ENCODE data around the gene BTN2A1. TPM values are rescaled to one million over a fixed set of nuclear protein-coding genes. Genes with fewer than 3 reads are reported as not detected.

The BTN2A1 gene
- total RNA-seq, 1 donor from 2014 or later = 41.6 TPM

GRCh38 chr6:26486358-26486757, 28.6 kb downstream of the BTN2A1 start:
- TF ChIP-seq CTCF (IDR thresholded peaks at IDR 0.05; ENCODE audit: partially characterized antibody, unreplicated experiment) = no peak
- Mint-ChIP-seq H3K9me3 (ENCODE audit: unreplicated experiment) (no peaks in the 10 kb centered on the region), H3K27ac (ENCODE audit: unreplicated experiment) (no peak overlapping the region), H3K36me3 (ENCODE audit: unreplicated experiment) (no peaks in the 10 kb centered on the region), H3K4me3 (ENCODE audit: unreplicated experiment) (no peak overlapping the region), H3K27me3 (ENCODE audit: unreplicated experiment) (no peaks in the 10 kb centered on the region), H3K4me1 (ENCODE audit: low read depth, unreplicated experiment) (no peaks in the 10 kb centered on the region)
- DNase-seq = no peak

GRCh38 chr6:26487466-26487865, 29.7 kb downstream of the BTN2A1 start:
- TF ChIP-seq CTCF (IDR thresholded peaks at IDR 0.05; ENCODE audit: partially characterized antibody, unreplicated experiment) = no peak
- DNase-seq = no peak
- Mint-ChIP-seq H3K27me3 (ENCODE audit: unreplicated experiment) (no peaks in the 10 kb centered on the region), H3K36me3 (ENCODE audit: unreplicated experiment) (no peaks in the 10 kb centered on the region), H3K4me1 (ENCODE audit: low read depth, unreplicated experiment) (no peaks in the 10 kb centered on the region), H3K9me3 (ENCODE audit: unreplicated experiment) (no peaks in the 10 kb centered on the region), H3K4me3 (ENCODE audit: unreplicated experiment) (no peak overlapping the region), H3K27ac (ENCODE audit: unreplicated experiment) (no peak overlapping the region)

- Mint-ChIP-seq H3K4me1 (ENCODE audit: low read depth, unreplicated experiment) (no peaks in the 10 kb centered on the region), H3K9me3 (ENCODE audit: unreplicated experiment) (no peaks in the 10 kb centered on the region), H3K27ac (ENCODE audit: unreplicated experiment) (no peak overlapping the region), H3K4me3 (ENCODE audit: unreplicated experiment) (no peak overlapping the region), H3K36me3 (ENCODE audit: unreplicated experiment) (no peaks in the 10 kb centered on the region), H3K27me3 (ENCODE audit: unreplicated experiment) (no peaks in the 10 kb centered on the region)
- DNase-seq = no peak
- no peak for TF ChIP-seq CTCF (IDR thresholded peaks at IDR 0.05; ENCODE audit: partially characterized antibody, unreplicated experiment)
These were observed 32.5 kb downstream of the BTN2A1 start for GRCh38 chr6:26489996-26490964.

GRCh38 chr6:26491604-26492003, 33.8 kb downstream of the BTN2A1 start:
- no peak overlapping the region for H3K4me3 Mint-ChIP-seq (ENCODE audit: unreplicated experiment)
- H3K27me3 Mint-ChIP-seq (ENCODE audit: unreplicated experiment) = no peaks in the 10 kb centered on the region
- H3K4me1 Mint-ChIP-seq (ENCODE audit: low read depth, unreplicated experiment) = no peaks in the 10 kb centered on the region
- DNase-seq = no peak
- no peak overlapping the region for H3K27ac Mint-ChIP-seq (ENCODE audit: unreplicated experiment)
- H3K9me3 Mint-ChIP-seq (ENCODE audit: unreplicated experiment) = no peaks in the 10 kb centered on the region
- H3K36me3 Mint-ChIP-seq (ENCODE audit: unreplicated experiment) = no peaks in the 10 kb centered on the region
- no peak for TF ChIP-seq CTCF (IDR thresholded peaks at IDR 0.05; ENCODE audit: partially characterized antibody, unreplicated experiment)

GRCh38 chr6:26493258-26493657, 35.5 kb downstream of the BTN2A1 start:
- H3K9me3 Mint-ChIP-seq (ENCODE audit: unreplicated experiment) = no peaks in the 10 kb centered on the region
- no peak for DNase-seq
- no peak overlapping the region for H3K27ac Mint-ChIP-seq (ENCODE audit: unreplicated experiment)
- H3K27me3 Mint-ChIP-seq (ENCODE audit: unreplicated experiment) = no peaks in the 10 kb centered on the region
- H3K4me1 Mint-ChIP-seq (ENCODE audit: low read depth, unreplicated experiment) = no peaks in the 10 kb centered on the region
- H3K4me3 Mint-ChIP-seq (ENCODE audit: unreplicated experiment) = no peak overlapping the region
- H3K36me3 Mint-ChIP-seq (ENCODE audit: unreplicated experiment) = no peaks in the 10 kb centered on the region
- TF ChIP-seq CTCF (IDR thresholded peaks at IDR 0.05; ENCODE audit: partially characterized antibody, unreplicated experiment) = no peak

Measured in glutamatergic neuron (in vitro differentiated cells).